Immature natural killer cell (primary cell): ENCODE measurements around the gene PTPDC1. TPM values are rescaled to one million over a fixed set of nuclear protein-coding genes. Genes with fewer than 3 reads are reported as not detected.

ENCODE experiments used
- DNase-seq, 3 donors: peaks; one replicate each; pipeline ENCODE4 v3.0.0; 2022; ENCODE audit warnings: mixed read lengths in 1 of 3
- H3K27ac Mint-ChIP-seq, 6 donors: one replicate each; pipeline ENCODE4 v1.8.0; 2020; ENCODE audit warnings: mixed read lengths in 6 of 6, mild to moderate bottlenecking in 5 of 6, inconsistent platforms in 4 of 6, moderate library complexity in 3 of 6
- H3K27me3 Mint-ChIP-seq, 3 donors: one replicate each; pipeline ENCODE4 v1.8.0; 2020 to 2021; ENCODE audit warnings: low read depth in 3 of 3, mild to moderate bottlenecking in 3 of 3, mixed read lengths in 3 of 3, moderate library complexity in 3 of 3, inconsistent platforms in 1 of 3
- H3K36me3 Mint-ChIP-seq, 3 donors: one replicate each; pipeline ENCODE4 v1.8.0; 2020; ENCODE audit warnings: mixed read lengths in 3 of 3, inconsistent platforms in 2 of 3, mild to moderate bottlenecking in 2 of 3
- H3K4me1 Mint-ChIP-seq, 2 donors: one replicate each; pipeline ENCODE4 v1.8.0; 2020; ENCODE audit warnings: inconsistent platforms in 2 of 2, mild to moderate bottlenecking in 2 of 2, mixed read lengths in 2 of 2, moderate library complexity in 1 of 2
- H3K4me3 Mint-ChIP-seq, 5 donors: one replicate each; pipeline ENCODE4 v1.8.0; 2020; ENCODE audit warnings: mild to moderate bottlenecking in 5 of 5, mixed read lengths in 5 of 5, inconsistent platforms in 3 of 5, moderate library complexity in 3 of 5
- H3K9me3 Mint-ChIP-seq, 6 donors: one replicate each; pipeline ENCODE4 v1.8.0; 2020; ENCODE audit warnings: mild to moderate bottlenecking in 6 of 6, mixed read lengths in 6 of 6, inconsistent platforms in 4 of 6, moderate library complexity in 3 of 6
- polyA plus RNA-seq, 3 donors: library from polyadenylated mRNA; unstranded; fragments of 300-500 nt; fragmentation: Illumina TruSeq; gene quantifications; one replicate each; pipeline ENCODE4 v1.2.3, GENCODE V29; 2021

PTPDC1 gene
- polyA plus RNA-seq, 3 donors from 2014 or later, result 0.30 to 0.99 (median 0.95) TPM

GRCh38 chr9:94140418-94140780, 56.1 kb downstream of the PTPDC1 start:
- Mint-ChIP-seq H3K27ac (no peak overlapping the region), H3K4me1 (no peaks in the 10 kb centered on the region), H3K36me3 (no peaks in the 10 kb centered on the region), H3K9me3 (no peaks in the 10 kb centered on the region), H3K27me3 (peaks cover 0 to 3% (median 1%) of the 10 kb centered on the region in 3 donors), H3K4me3 (no peak overlapping the region)
- no peak for DNase-seq

DNA sequence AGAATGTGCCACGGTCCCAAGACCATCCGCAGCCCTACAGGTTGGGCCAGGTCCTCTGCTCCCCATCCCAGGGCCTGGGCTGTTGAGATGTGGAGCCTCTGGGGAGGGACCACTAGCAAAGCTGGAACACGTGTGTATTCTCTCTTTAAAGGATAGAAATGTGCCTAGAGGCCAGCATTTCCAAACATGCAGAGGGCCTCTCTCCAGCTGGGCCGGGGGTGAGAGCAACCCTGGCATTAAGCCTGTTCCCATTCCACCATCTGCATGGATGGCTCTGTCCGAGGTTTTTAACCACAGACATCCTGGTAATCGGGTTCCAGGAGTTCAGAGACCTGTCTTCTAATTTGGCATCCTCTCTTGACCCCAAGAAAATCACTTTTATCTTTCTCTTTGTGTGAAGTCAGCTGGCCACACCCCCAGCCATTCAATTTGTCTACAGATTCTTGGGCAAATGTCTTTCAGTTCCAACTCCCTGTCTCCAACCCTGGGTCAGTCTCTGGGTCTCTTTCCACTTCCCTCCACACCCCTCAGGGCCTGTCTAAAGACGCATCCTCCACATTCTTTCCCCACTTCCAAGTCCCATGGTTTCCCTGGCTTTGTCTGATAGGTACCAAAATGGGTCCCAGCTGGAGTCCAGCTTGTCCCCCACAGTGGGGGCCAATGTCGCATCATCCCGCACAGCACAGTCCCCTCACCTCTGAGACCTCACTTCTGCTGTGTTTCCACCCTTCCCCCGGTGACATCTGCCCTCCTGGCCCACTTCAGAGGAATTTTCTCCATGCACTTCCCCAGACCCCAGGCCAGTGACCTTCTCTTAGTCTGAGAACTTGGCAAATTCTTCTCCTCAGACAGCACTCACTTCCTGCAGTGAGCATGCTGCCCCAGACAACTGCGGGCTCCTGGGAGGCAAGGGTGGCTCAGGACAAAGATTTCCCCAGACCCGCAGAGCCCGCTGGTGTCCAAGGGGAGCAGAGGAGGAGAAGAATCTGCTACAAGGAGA, 56.8 kb downstream of the PTPDC1 start:
- peaks cover 0 to 3% (median 1%) of the 10 kb centered on the region in 3 donors for H3K27me3 Mint-ChIP-seq
- H3K4me1 Mint-ChIP-seq, result no peaks in the 10 kb centered on the region
- H3K9me3 Mint-ChIP-seq, result no peaks in the 10 kb centered on the region
- DNase-seq, result no peak
- H3K27ac Mint-ChIP-seq, result no peak overlapping the region
- H3K36me3 Mint-ChIP-seq, result no peaks in the 10 kb centered on the region
- H3K4me3 Mint-ChIP-seq, result no peak overlapping the region

- Mint-ChIP-seq H3K27ac (no peak overlapping the region), H3K36me3 (no peaks in the 10 kb centered on the region), H3K27me3 (peaks cover 0 to 4% (median 3%) of the 10 kb centered on the region in 3 donors), H3K9me3 (no peaks in the 10 kb centered on the region), H3K4me3 (no peak overlapping the region), H3K4me1 (no peaks in the 10 kb centered on the region)
- no peak for DNase-seq
These were observed 58.1 kb downstream of the PTPDC1 start for GRCh38 chr9:94142353-94142752.

GRCh38 chr9:94144394-94144793, 60.1 kb downstream of the PTPDC1 start:
- no peaks in the 10 kb centered on the region for H3K4me1 Mint-ChIP-seq
- peaks cover 0 to 4% (median 3%) of the 10 kb centered on the region in 3 donors for H3K27me3 Mint-ChIP-seq
- H3K36me3 Mint-ChIP-seq, result no peaks in the 10 kb centered on the region
- H3K27ac Mint-ChIP-seq, result no peak overlapping the region
- H3K4me3 Mint-ChIP-seq, result no peak overlapping the region
- no peaks in the 10 kb centered on the region for H3K9me3 Mint-ChIP-seq
- DNase-seq, result no peak

- H3K36me3 Mint-ChIP-seq, result no peaks in the 10 kb centered on the region
- H3K4me3 Mint-ChIP-seq, result no peak overlapping the region
- H3K27ac Mint-ChIP-seq, result no peak overlapping the region
These were observed 61.4 kb downstream of the PTPDC1 start for GRCh38 chr9:94145640-94146039.

DNA sequence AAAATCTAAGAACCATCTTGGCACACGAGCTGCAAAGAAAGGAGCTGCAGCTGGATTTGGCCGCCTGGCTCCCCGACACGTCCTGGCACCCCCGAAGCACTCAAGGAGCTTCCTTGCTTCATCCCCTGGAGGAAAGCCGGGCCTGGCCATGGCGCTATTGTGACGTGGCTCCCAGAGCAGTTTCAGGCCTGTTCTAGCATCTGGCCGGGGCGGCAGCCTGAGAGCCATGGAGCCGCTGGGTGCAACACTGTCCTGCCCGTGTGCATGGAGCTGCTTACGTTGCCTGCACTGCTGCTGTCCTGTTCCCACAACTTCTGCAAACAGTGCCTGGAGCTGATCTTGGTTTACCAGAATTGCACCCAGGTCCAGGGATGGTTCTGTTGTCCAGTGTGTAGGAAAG, 63.5 kb downstream of the PTPDC1 start:
- H3K27me3 Mint-ChIP-seq, result peaks cover 0 to 4% (median 0%) of the 10 kb centered on the region in 3 donors
- no peak overlapping the region for H3K27ac Mint-ChIP-seq
- no peaks in the 10 kb centered on the region for H3K4me1 Mint-ChIP-seq
- no peak for DNase-seq
- no peak overlapping the region for H3K4me3 Mint-ChIP-seq
- no peaks in the 10 kb centered on the region for H3K36me3 Mint-ChIP-seq
- no peaks in the 10 kb centered on the region for H3K9me3 Mint-ChIP-seq

More at GRCh38 chr9:94145640-94146039, 61.4 kb downstream of the PTPDC1 start:
- no peaks in the 10 kb centered on the region for H3K9me3 Mint-ChIP-seq
- no peak for DNase-seq
- no peaks in the 10 kb centered on the region for H3K4me1 Mint-ChIP-seq
- H3K27me3 Mint-ChIP-seq, result peaks cover 0 to 4% (median 3%) of the 10 kb centered on the region in 3 donors

GRCh38 chr9:94148419-94148818, 64.2 kb downstream of the PTPDC1 start:
- no peaks in the 10 kb centered on the region for H3K4me1 Mint-ChIP-seq
- H3K27ac Mint-ChIP-seq, result no peak overlapping the region
- no peak overlapping the region for H3K4me3 Mint-ChIP-seq
- no peak for DNase-seq
- no peaks in the 10 kb centered on the region for H3K36me3 Mint-ChIP-seq
- peaks cover 0 to 4% (median 0%) of the 10 kb centered on the region in 3 donors for H3K27me3 Mint-ChIP-seq
- no peaks in the 10 kb centered on the region for H3K9me3 Mint-ChIP-seq

GRCh38 chr9:94149696-94150095, 65.4 kb downstream of the PTPDC1 start:
- peaks cover 7% of the 10 kb centered on the region in 2 donors for H3K4me1 Mint-ChIP-seq
- no peak overlapping the region for H3K4me3 Mint-ChIP-seq
- H3K27me3 Mint-ChIP-seq, result peaks cover 0 to 9% (median 4%) of the 10 kb centered on the region in 3 donors
- no peak overlapping the region for H3K27ac Mint-ChIP-seq
- DNase-seq, result no peak
- H3K36me3 Mint-ChIP-seq, result peaks cover 0 to 4% (median 0%) of the 10 kb centered on the region in 3 donors
- H3K9me3 Mint-ChIP-seq, result no peaks in the 10 kb centered on the region

GRCh38 chr9:94150279-94150828, 66.1 kb downstream of the PTPDC1 start:
- H3K36me3 Mint-ChIP-seq, result peaks cover 0 to 4% (median 0%) of the 10 kb centered on the region in 3 donors
- no peak overlapping the region for H3K27ac Mint-ChIP-seq
- peaks cover 7% of the 10 kb centered on the region in 2 donors for H3K4me1 Mint-ChIP-seq
- peaks cover 0 to 9% (median 4%) of the 10 kb centered on the region in 3 donors for H3K27me3 Mint-ChIP-seq
- H3K4me3 Mint-ChIP-seq, result no peak overlapping the region
- H3K9me3 Mint-ChIP-seq, result no peaks in the 10 kb centered on the region
- DNase-seq, result no peak

GRCh38 chr9:94150890-94151650, 66.8 kb downstream of the PTPDC1 start:
- no peak overlapping the region for H3K27ac Mint-ChIP-seq
- H3K36me3 Mint-ChIP-seq, result peaks cover 0 to 4% (median 0%) of the 10 kb centered on the region in 3 donors
- DNase-seq, result no peak
- H3K27me3 Mint-ChIP-seq, result peaks cover 0 to 9% (median 4%) of the 10 kb centered on the region in 3 donors
- H3K9me3 Mint-ChIP-seq, result no peaks in the 10 kb centered on the region
- H3K4me1 Mint-ChIP-seq, result peaks cover 7% of the 10 kb centered on the region in 2 donors
- H3K4me3 Mint-ChIP-seq, result no peak overlapping the region

DNA sequence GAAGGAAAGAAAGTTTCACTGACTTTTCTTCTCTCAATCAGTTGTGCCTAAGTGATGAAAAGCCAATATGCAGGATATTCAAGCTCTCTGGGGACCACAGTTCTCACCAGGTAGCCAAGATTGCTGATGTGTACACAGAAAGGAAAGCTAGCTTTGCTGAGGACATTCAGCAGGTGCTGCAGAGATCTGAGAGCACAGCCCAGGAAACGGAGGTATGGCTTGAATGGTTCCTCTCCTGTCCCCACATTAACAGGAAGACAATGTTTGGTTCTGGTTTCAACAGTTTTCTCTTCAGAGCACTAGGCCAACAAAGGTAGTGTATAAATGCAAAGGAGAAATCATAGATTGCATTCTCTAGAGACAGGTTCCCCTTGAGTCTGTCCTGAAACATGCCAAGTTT, 69.6 kb downstream of the PTPDC1 start:
- H3K36me3 Mint-ChIP-seq, result peaks cover 0 to 4% (median 0%) of the 10 kb centered on the region in 3 donors
- no peak overlapping the region for H3K4me3 Mint-ChIP-seq
- no peaks in the 10 kb centered on the region for H3K9me3 Mint-ChIP-seq
- H3K4me1 Mint-ChIP-seq, result peaks cover 7% of the 10 kb centered on the region in 2 donors
- peak overlapping the region in 1 of 6 donors; percentile 13 for H3K27ac Mint-ChIP-seq
- no peak for DNase-seq
- peaks cover 0 to 11% (median 10%) of the 10 kb centered on the region in 3 donors for H3K27me3 Mint-ChIP-seq

DNA sequence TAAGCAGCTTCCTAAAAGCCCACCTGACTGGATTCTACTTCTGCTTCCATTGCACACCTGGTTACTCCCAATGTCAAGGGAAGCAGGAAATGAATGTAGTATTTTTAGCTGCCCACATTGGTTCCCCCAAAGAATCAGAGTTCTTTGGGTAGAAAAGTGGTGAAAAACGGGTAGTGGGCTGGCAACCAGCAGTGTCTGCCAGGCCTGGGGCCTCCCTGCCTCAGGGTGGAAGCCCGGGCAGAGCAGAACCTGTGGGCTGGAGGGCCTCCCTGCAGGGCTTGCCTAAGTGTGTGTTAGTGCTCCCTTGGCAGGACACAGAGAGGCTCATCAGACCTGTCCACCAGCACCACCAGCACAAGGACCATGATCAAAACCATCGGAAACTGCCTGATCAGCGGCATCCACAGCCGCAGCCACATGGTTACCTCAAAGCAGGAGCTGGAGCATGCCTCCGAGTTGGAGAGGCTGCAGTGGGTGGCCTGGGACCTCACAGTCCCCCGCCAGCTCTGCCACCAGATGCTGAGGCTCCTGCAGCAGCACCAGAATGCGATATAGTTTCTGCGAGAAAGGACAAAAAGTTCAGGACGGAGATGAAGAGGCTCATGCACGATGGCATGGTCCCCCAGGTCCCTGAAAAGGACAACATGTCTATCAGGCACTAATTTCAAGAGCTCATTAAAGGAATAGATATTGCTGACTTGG, 72.2 kb downstream of the PTPDC1 start:
- H3K36me3 Mint-ChIP-seq, result peaks cover 0 to 4% (median 0%) of the 10 kb centered on the region in 3 donors
- H3K27ac Mint-ChIP-seq, result no peak overlapping the region
- H3K9me3 Mint-ChIP-seq, result no peaks in the 10 kb centered on the region

More for the DNA sequence above, 72.2 kb downstream of the PTPDC1 start:
- no peak for DNase-seq
- peaks cover 1 to 11% (median 10%) of the 10 kb centered on the region in 3 donors for H3K27me3 Mint-ChIP-seq
- peaks cover 7% of the 10 kb centered on the region in 2 donors for H3K4me1 Mint-ChIP-seq
- H3K4me3 Mint-ChIP-seq, result no peak overlapping the region
